T-helper 9 cell (primary cell): Measurements from ENCODE around the gene WDR88.
"Not testable (repeated sequence)": the region's sequence is repeated elsewhere in the genome, so short reads cannot be mapped to it uniquely, and the experiment has no call there.

Source experiments
- DNase-seq: peaks from one replicate; pipeline ENCODE4 v3.0.0-alpha.2; 2020

The WDR88 gene

GRCh38 chr19:33214596-33214995 is 82.7 kb downstream of the WDR88 start:
- no peak for DNase-seq

- no peak for DNase-seq
These were observed 83.7 kb downstream of the WDR88 start for GRCh38 chr19:33215438-33216197.

- DNase-seq, result no peak
These were observed 84.4 kb downstream of the WDR88 start for GRCh38 chr19:33216198-33216830.

GRCh38 chr19:33217881-33218280 is 86.0 kb downstream of the WDR88 start:
- no peak for DNase-seq

- DNase-seq, result no peak
These were observed 87.4 kb downstream of the WDR88 start for GRCh38 chr19:33219261-33219815.

- no peak for DNase-seq
These were observed 88.2 kb downstream of the WDR88 start for GRCh38 chr19:33220115-33220514.

GRCh38 chr19:33220735-33221134 is 88.8 kb downstream of the WDR88 start:
- no peak for DNase-seq

- DNase-seq, result no peak
These were observed 89.7 kb downstream of the WDR88 start for GRCh38 chr19:33221638-33222037.

GRCh38 chr19:33222255-33222654 is 90.3 kb downstream of the WDR88 start:
- DNase-seq, result not testable (repeated sequence)

GRCh38 chr19:33224694-33225457 is 93.0 kb downstream of the WDR88 start:
- no peak for DNase-seq
